DMS53 treated with DMSO at 0.1 percent for 48 hours (cell line): Measurements from ENCODE around the gene SPACA4.
A peak's percentile ranks its signal among the peaks of the same experiment; 100 is the strongest.

Source experiments
- DNase-seq: peaks from one replicate; lab custom pipeline; 2025; ENCODE audit not compliant: unreplicated experiment; lab: John Stamatoyannopoulos, UW

SPACA4 gene

GRCh38 chr19:48596679-48597465, 9.7 kb upstream of the SPACA4 start:
- no peak for DNase-seq

- no peak for DNase-seq
Measured at GRCh38 chr19:48598996-48599700, 7.4 kb upstream of the SPACA4 start.

GRCh38 chr19:48600679-48601417, 5.7 kb upstream of the SPACA4 start:
- DNase-seq = no peak

- no peak for DNase-seq
Measured at GRCh38 chr19:48603001-48603400, 3.5 kb upstream of the SPACA4 start.

DNA sequence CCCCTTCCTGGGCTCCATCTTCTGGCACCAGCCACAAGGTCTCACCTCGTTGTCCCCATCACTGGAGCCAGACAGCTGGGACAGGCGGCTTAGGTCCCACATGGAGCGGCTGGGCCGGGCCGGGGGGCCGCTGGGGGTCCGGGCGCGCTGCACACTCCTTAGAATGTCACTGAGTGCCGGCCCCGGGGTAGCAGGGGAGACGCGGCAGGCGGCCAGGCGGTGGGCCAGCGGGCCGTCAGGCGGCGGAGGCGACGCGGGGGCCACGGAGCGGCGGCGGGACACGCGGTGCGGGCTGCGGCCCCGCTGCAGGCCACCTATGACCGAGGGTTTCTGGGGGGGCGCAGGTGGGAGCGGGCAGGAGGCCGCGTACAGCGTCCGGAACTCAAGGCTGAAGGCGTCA, 3.1 kb upstream of the SPACA4 start:
- DNase-seq = no peak

- no peak for DNase-seq
Measured at GRCh38 chr19:48603850-48604249, 2.7 kb upstream of the SPACA4 start.

DNA sequence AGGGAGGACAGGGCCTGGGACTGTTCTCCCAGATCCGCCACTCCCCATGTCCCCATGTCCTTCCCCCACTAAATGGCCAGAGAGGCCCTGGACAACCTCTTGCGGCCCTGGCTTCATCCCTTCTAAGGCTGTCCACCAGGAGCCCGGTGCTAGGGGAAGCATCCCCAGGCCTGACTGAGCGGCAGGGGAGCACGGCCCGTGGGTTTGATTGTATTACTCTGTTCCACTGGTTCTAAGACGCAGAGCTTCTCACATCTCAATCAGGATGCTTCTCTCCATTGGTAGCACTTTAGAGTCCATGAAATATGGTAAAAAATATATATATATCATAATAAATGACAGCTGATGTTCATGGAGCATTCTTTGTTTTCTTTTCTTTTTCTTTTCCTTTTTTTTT, 815 bp downstream of the SPACA4 start:
- DNase-seq = no peak

DNA sequence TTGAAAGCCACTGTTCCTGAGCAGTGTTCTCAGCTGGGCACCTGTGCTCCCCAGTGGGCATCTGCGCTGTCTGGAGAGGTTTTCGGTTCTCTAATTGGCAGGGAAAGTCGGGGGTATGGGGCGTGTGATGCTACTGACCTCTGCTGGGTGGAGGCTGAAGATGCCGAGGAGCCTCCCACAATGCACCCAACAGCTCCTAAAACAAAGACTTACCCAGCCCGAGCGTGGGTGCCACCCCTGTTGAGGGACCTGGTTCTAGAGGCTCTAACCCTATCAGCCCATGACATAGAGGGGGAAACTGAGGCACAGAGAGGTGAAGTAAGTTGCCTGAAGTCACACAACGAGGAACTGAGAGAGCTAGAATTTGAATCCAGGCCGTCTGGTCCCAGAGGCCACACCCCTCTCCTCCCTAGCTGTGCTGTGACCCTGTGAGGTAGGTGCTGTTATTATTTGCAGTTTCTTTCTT, 2.3 kb downstream of the SPACA4 start:
- peak; percentile 18 for DNase-seq

GRCh38 chr19:48609571-48610108, 3.1 kb downstream of the SPACA4 start:
- no peak for DNase-seq

GRCh38 chr19:48611872-48612271, 5.3 kb downstream of the SPACA4 start:
- no peak for DNase-seq

- no peak for DNase-seq
Measured at GRCh38 chr19:48613024-48613851, 6.7 kb downstream of the SPACA4 start.

DNA sequence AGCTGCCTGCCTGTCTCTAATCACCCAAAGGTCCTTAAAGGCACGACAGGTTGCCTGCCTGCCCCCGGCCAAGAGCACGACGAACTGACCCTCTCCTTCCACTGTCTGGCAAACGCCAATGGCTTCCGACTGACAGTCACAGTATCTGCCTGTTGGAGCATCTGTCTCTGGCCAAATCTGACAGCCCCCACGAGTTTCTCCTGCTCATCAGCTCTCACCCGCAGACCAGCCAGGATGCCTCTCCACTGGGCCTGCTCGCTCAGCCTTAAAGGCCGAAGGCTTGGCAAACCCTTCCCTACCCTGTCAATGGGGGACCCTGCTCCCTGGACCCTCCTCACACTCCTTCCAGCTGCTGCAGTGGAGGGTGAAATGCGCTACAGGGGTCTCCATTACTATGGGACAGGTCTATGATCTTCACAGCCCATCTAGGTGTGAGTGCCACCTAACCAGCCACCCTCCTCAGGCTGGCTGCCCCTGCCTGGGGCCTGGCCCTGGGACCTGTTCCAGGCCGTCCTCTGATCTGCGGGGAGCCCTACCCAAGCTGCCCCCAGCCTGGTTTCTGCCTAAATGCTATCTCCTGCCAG, 7.4 kb downstream of the SPACA4 start:
- no peak for DNase-seq

DNA sequence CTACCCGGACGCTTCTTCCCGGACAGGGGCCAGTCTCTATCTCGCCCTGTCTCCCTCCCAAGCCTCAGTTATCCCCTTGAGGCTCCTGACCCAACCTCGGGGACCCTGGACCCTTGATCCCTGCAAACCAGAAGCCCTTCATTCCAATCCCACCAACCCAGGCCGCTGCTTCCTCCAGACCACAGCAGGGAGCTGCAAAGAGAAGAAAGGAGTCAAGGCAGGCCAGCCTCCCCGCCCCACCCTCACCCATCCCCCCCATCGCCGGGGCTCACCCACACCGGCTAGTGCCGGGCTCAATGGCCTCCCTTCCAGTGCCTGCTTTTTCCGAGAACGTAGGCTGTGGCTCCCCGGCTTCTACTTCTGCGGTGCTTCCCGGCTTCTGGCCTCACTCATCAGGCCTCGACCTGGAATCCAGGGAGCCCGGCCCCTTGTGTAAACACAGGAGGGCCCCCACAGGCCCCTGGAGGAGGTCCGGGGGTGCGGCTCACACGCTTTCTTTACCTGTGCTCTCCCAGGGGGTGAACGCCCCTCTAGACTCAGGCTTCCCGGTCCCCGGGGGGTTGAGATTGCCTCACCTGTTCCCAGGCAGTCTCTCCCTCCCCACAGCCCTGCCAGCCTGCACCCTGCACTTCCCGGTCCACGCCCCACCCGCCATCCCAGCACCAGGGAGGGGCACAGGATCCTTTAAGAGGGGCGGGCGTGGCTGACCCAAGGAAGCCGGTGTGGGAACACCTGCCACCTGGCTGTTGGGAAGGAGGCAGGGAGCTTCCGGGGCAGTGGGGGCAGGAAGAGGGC, 8.1 kb downstream of the SPACA4 start, which contains the start of gene FAM83E:
TSS of gene FAM83E (minus strand) at position 641 of the 795 bp plus-strand sequence. CDS start 1,704 bp downstream, outside the sequence.
- peak; percentile 88 for DNase-seq

- no peak for DNase-seq
Measured at GRCh38 chr19:48615231-48616040, 8.9 kb downstream of the SPACA4 start.

GRCh38 chr19:48616041-48616436, 9.5 kb downstream of the SPACA4 start:
- no peak for DNase-seq

GRCh38 chr19:48616491-48617056, 10.0 kb downstream of the SPACA4 start:
- DNase-seq = no peak

DNA sequence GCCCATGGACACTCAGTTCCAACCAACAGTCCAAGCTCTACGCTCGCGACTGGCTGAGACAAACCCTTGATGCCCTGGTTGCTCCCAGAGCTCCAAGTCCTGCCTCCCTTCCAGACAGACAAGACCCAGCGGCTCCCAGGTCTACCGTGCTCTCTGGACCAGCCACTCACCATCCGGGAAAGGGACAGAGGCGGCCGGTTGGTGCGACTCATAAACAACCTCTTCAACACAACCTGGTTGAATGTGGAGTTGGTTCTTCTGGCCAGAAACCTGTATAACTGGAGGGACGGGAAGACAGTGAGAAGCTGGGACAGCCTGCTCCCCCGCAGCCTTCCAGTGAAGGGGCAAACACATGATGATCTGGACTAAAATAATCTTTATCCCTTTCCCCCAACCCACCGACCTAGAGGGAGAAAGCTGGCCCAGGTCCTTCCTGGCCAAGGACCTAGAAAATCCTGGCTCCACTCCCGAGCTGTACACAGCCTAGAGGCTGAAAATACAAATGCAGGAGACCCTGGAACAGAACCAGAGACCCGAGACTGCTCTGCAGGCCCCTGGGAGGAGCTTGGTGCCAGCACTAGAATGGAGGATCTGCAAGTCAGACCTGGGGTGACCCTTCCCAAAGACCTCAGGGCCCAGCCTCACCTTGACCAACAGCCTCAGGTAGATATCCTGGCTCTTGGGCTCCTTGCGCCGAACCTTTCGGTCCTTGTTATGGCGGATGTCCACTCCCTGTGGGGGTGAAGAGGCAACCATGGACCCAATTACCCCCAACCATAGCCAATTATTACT, 10.8 kb downstream of the SPACA4 start:
- no peak for DNase-seq
